ENCODE results near the gene SEPHS2. TPM values are rescaled to one million over a fixed set of nuclear protein-coding genes. Genes with fewer than 3 reads are reported as not detected.
A peak's percentile ranks its signal among the peaks of the same experiment; 100 is the strongest.
"Not testable (repeated sequence)": the region's sequence is repeated elsewhere in the genome, so short reads cannot be mapped to it uniquely, and the experiment has no call there.

Gene SEPHS2
- total RNA-seq, 1 experiment from 2014 or later = 16.3 TPM

- Histone ChIP-seq H3K27ac (ENCODE audit: low read length) (peak overlapping the region; percentile 58; the same call in 1 of the 2 replicates), H3K9ac (ENCODE audit: low read length) (peak overlapping the region; percentile 98), H3K4me3 (ENCODE audit: low read length) (peak overlapping the region; percentile 79), H3K4me2 (ENCODE audit: low read depth, low read length, poor library complexity, severe bottlenecking) (peak overlapping the region; percentile 92), H3K4me1 (ENCODE audit: low read length) (peaks cover 32% of the 10 kb centered on the region), H3K79me2 (ENCODE audit: low read length) (peaks cover 18% of the 10 kb centered on the region)
- not testable (repeated sequence) for H3K9me3 ChIP-seq (ENCODE audit: low read length); H2AFZ ChIP-seq (ENCODE audit: low read length); H3K27me3 ChIP-seq (ENCODE audit: low read length); H3K9me2 ChIP-seq (replicated peaks; ENCODE audit: insufficient read depth, low read length); H4K20me1 ChIP-seq (ENCODE audit: insufficient read depth, low read depth, low read length); DNase-seq; H3K36me3 ChIP-seq (ENCODE audit: insufficient read depth, low read length)
Measured at GRCh38 chr16:30396627-30397026, 49.0 kb downstream of the SEPHS2 start.

GRCh38 chr16:30395992-30396585 is 49.6 kb downstream of the SEPHS2 start:
- Histone ChIP-seq H3K4me2 (ENCODE audit: low read depth, low read length, poor library complexity, severe bottlenecking) (peak overlapping the region; percentile 92), H3K9ac (ENCODE audit: low read length) (peak overlapping the region; percentile 98), H3K79me2 (ENCODE audit: low read length) (peaks cover 18% of the 10 kb centered on the region), H3K27me3 (ENCODE audit: low read length) (no peaks in the 10 kb centered on the region), H3K27ac (ENCODE audit: low read length) (peak overlapping the region; percentile 58), H3K36me3 (ENCODE audit: insufficient read depth, low read length) (peaks cover 6% of the 10 kb centered on the region), H3K4me1 (ENCODE audit: low read length) (peaks cover 32% of the 10 kb centered on the region), H3K9me3 (ENCODE audit: low read length) (no peaks in the 10 kb centered on the region), H2AFZ (ENCODE audit: low read length) (no peak overlapping the region), H3K9me2 (replicated peaks; ENCODE audit: insufficient read depth, low read length) (no peaks in the 10 kb centered on the region), H4K20me1 (ENCODE audit: insufficient read depth, low read depth, low read length) (peaks cover 4% of the 10 kb centered on the region; the same call in 1 of the 2 replicates), H3K4me3 (ENCODE audit: low read length) (peak overlapping the region; percentile 79)
- no peak for DNase-seq

GRCh38 chr16:30395155-30395991 is 50.3 kb downstream of the SEPHS2 start, which contains the start of gene ZNF48:
ZNF48 (plus strand) TSS chr16:30395420; CDS start chr16:30395795, 375 bp downstream.
- Histone ChIP-seq H3K79me2 (ENCODE audit: low read length) (peaks cover 18% of the 10 kb centered on the region), H3K4me1 (ENCODE audit: low read length) (peaks cover 28% of the 10 kb centered on the region), H3K9me2 (replicated peaks; ENCODE audit: insufficient read depth, low read length) (no peaks in the 10 kb centered on the region), H3K4me3 (ENCODE audit: low read length) (peak within 1 kb of the TSS; percentile 79), H3K9me3 (ENCODE audit: low read length) (no peaks in the 10 kb centered on the region), H4K20me1 (ENCODE audit: insufficient read depth, low read depth, low read length) (peaks cover 4% of the 10 kb centered on the region; the same call in 1 of the 2 replicates), H3K9ac (ENCODE audit: low read length) (peak within 1 kb of the TSS; percentile 98), H3K4me2 (ENCODE audit: low read depth, low read length, poor library complexity, severe bottlenecking) (peak within 1 kb of the TSS; percentile 92), H3K27me3 (ENCODE audit: low read length) (no peaks in the 10 kb centered on the region), H3K36me3 (ENCODE audit: insufficient read depth, low read length) (peaks cover 6% of the 10 kb centered on the region), H3K27ac (ENCODE audit: low read length) (peak within 1 kb of the TSS; percentile 58), H2AFZ (ENCODE audit: low read length) (peak within 1 kb of the TSS; percentile 83; the same call in 1 of the 2 replicates)
- peak; percentile 95 for DNase-seq

- Histone ChIP-seq H3K79me2 (ENCODE audit: low read length) (peaks cover 18% of the 10 kb centered on the region), H2AFZ (ENCODE audit: low read length) (peak overlapping the region; percentile 83; the same call in 1 of the 2 replicates), H3K27ac (ENCODE audit: low read length) (no peak overlapping the region), H3K36me3 (ENCODE audit: insufficient read depth, low read length) (peaks cover 6% of the 10 kb centered on the region), H4K20me1 (ENCODE audit: insufficient read depth, low read depth, low read length) (peaks cover 4% of the 10 kb centered on the region; the same call in 1 of the 2 replicates), H3K9ac (ENCODE audit: low read length) (peak overlapping the region; percentile 98), H3K9me3 (ENCODE audit: low read length) (no peaks in the 10 kb centered on the region), H3K4me3 (ENCODE audit: low read length) (peak overlapping the region; percentile 79), H3K9me2 (replicated peaks; ENCODE audit: insufficient read depth, low read length) (no peaks in the 10 kb centered on the region), H3K27me3 (ENCODE audit: low read length) (no peaks in the 10 kb centered on the region), H3K4me2 (ENCODE audit: low read depth, low read length, poor library complexity, severe bottlenecking) (peak overlapping the region; percentile 92), H3K4me1 (ENCODE audit: low read length) (peaks cover 20% of the 10 kb centered on the region)
- no peak for DNase-seq
Measured at GRCh38 chr16:30394592-30395154, 51.0 kb downstream of the SEPHS2 start.

Small RNAs within 50 kb of the gene (small RNA-seq; reads per million reads assigned to genes)
- gene RF00019 = not detected
- gene RF00406 = 2.6 reads per million, percentile 62 among the genes with 10 or more reads in this experiment
- gene RNU7-61P = not detected

Other genes with a start within 250 kb of the SEPHS2 start
- 7.1 and 13.8 TPM in 2 replicates for gene SULT1A3, start 246.6 kb downstream of the SEPHS2 start, total RNA-seq (2014; rRNA removed; shearing (Covaris generic); ENCODE audit: low replicate concordance)
- 0.58 and 9.1 TPM in 2 replicates for gene NPIPB13, start 197.4 kb downstream of the SEPHS2 start, total RNA-seq (2014; rRNA removed; shearing (Covaris generic); ENCODE audit: low replicate concordance)
- 45.4 and 65.1 TPM in 2 replicates for gene CD2BP2, start 90.6 kb downstream of the SEPHS2 start, total RNA-seq (2014; rRNA removed; shearing (Covaris generic); ENCODE audit: low replicate concordance)
- gene TBC1D10B, start 75.4 kb downstream of the SEPHS2 start, total RNA-seq (2014; rRNA removed; shearing (Covaris generic); ENCODE audit: low replicate concordance) = 31.2 and 45.5 TPM in 2 replicates
- not detected in 2 replicates for gene MYL11, start 71.1 kb downstream of the SEPHS2 start, total RNA-seq (2014; rRNA removed; shearing (Covaris generic); ENCODE audit: low replicate concordance)
- 64.1 and 117 TPM in 2 replicates for gene SEPTIN1, start 63.3 kb downstream of the SEPHS2 start, total RNA-seq (2014; rRNA removed; shearing (Covaris generic); ENCODE audit: low replicate concordance)
- 18.2 and 20.5 TPM in 2 replicates for gene ZNF48, start 50.5 kb downstream of the SEPHS2 start, total RNA-seq (2014; rRNA removed; shearing (Covaris generic); ENCODE audit: low replicate concordance)
- gene ZNF771, start 38.3 kb downstream of the SEPHS2 start, total RNA-seq (2014; rRNA removed; shearing (Covaris generic); ENCODE audit: low replicate concordance) = 13.1 and 20.0 TPM in 2 replicates
- 31.3 and 48.5 TPM in 2 replicates for gene DCTPP1, start 15.8 kb downstream of the SEPHS2 start, total RNA-seq (2014; rRNA removed; shearing (Covaris generic); ENCODE audit: low replicate concordance)
- 0.07 and 0.51 TPM in 2 replicates for gene ITGAL, start 26.9 kb upstream of the SEPHS2 start, total RNA-seq (2014; rRNA removed; shearing (Covaris generic); ENCODE audit: low replicate concordance)
- 59.4 and 107 TPM in 2 replicates for gene ZNF768, start 80.7 kb upstream of the SEPHS2 start, total RNA-seq (2014; rRNA removed; shearing (Covaris generic); ENCODE audit: low replicate concordance)
- gene ZNF747, start 89.0 kb upstream of the SEPHS2 start, total RNA-seq (2014; rRNA removed; shearing (Covaris generic); ENCODE audit: low replicate concordance) = 9.8 and 16.9 TPM in 2 replicates
- gene ZNF764, start 112.5 kb upstream of the SEPHS2 start, total RNA-seq (2014; rRNA removed; shearing (Covaris generic); ENCODE audit: low replicate concordance) = 7.0 and 15.8 TPM in 2 replicates
- 18.0 and 24.9 TPM in 2 replicates for gene ZNF688, start 125.8 kb upstream of the SEPHS2 start, total RNA-seq (2014; rRNA removed; shearing (Covaris generic); ENCODE audit: low replicate concordance)
- 14.9 and 20.8 TPM in 2 replicates for gene ZNF785, start 139.8 kb upstream of the SEPHS2 start, total RNA-seq (2014; rRNA removed; shearing (Covaris generic); ENCODE audit: low replicate concordance)
- 6.9 and 7.5 TPM in 2 replicates for gene ZNF689, start 164.5 kb upstream of the SEPHS2 start, total RNA-seq (2014; rRNA removed; shearing (Covaris generic); ENCODE audit: low replicate concordance)
- 17.4 and 42.0 TPM in 2 replicates for gene PRR14, start 205.1 kb upstream of the SEPHS2 start, total RNA-seq (2014; rRNA removed; shearing (Covaris generic); ENCODE audit: low replicate concordance)
- 32.9 and 36.1 TPM in 2 replicates for gene FBRS, start 212.6 kb upstream of the SEPHS2 start, total RNA-seq (2014; rRNA removed; shearing (Covaris generic); ENCODE audit: low replicate concordance)